Fibroblast of skin of back (primary cell): ENCODE measurements around the gene METTL27.
A peak's percentile ranks its signal among the peaks of the same experiment; 100 is the strongest.
"Not testable (repeated sequence)": the region's sequence is repeated elsewhere in the genome, so short reads cannot be mapped to it uniquely, and the experiment has no call there.

Experiments used
- DNase-seq: peaks from one replicate; pipeline ENCODE4 v3.0.0-alpha.2; 2013

Gene METTL27

GRCh38 chr7:73838642-73839041, 3.7 kb downstream of the METTL27 start:
- no peak for DNase-seq

GRCh38 chr7:73837167-73837566, 5.1 kb downstream of the METTL27 start:
- not testable (repeated sequence) for DNase-seq

GRCh38 chr7:73834626-73835191, 7.6 kb downstream of the METTL27 start:
- no peak for DNase-seq

GRCh38 chr7:73833251-73833919, 8.9 kb downstream of the METTL27 start:
- peak; percentile 34 for DNase-seq

DNA sequence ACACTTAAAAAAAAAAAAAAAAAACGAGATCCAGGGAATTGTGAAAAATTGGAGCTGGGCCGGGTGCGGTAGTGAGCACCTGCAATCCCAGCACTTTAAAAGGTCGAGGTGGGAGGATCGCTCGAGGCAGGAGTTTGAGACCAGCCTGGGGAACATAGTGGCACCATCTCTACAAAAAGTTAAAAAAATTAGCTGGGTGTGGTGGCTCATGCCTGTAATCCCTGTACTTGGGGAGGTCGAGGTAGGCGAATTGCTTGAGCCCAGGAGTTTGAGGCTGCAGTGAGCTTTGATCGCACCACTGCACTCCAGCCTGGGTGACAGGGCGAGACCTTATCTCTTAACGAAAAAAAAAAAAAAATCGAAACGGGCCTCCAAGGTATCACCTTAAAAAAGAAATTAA, 9.5 kb downstream of the METTL27 start:
- no peak for DNase-seq

GRCh38 chr7:73831834-73832651, 10.3 kb downstream of the METTL27 start:
- no peak for DNase-seq

GRCh38 chr7:73831584-73831833, 10.8 kb downstream of the METTL27 start:
- DNase-seq, result no peak

DNA sequence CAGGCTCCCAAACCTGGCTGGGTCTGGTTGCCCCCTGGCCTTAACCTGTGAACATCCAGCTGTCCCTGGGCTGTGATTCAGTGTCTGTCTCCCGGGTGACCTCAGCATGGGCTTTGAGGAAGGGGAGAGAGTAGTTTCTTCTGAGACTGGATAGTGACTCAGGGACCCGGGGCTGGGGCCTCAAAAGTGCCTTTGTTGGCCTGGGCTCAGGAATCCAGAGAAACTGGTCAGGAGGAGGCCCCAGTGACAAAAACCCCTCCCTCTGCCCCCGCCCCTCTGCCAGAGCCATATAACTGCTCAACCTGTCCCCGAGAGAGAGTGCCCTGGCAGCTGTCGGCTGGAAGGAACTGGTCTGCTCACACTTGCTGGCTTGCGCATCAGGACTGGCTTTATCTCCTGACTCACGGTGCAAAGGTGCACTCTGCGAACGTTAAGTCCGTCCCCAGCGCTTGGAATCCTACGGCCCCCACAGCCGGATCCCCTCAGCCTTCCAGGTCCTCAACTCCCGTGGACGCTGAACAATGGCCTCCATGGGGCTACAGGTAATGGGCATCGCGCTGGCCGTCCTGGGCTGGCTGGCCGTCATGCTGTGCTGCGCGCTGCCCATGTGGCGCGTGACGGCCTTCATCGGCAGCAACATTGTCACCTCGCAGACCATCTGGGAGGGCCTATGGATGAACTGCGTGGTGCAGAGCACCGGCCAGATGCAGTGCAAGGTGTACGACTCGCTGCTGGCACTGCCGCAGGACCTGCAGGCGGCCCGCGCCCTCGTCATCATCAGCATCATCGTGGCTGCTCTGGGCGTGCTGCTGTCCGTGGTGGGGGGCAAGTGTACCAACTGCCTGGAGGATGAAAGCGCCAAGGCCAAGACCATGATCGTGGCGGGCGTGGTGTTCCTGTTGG, 11.4 kb downstream of the METTL27 start, which contains the start of gene CLDN4:
Gene CLDN4, plus strand, starts transcription at position 316 of the 903 bp plus-strand sequence. Its CDS starts 206 bp downstream, at position 522.
- DNase-seq, result peak; percentile 58

GRCh38 chr7:73829921-73830680, 12.2 kb downstream of the METTL27 start:
- DNase-seq, result no peak

DNA sequence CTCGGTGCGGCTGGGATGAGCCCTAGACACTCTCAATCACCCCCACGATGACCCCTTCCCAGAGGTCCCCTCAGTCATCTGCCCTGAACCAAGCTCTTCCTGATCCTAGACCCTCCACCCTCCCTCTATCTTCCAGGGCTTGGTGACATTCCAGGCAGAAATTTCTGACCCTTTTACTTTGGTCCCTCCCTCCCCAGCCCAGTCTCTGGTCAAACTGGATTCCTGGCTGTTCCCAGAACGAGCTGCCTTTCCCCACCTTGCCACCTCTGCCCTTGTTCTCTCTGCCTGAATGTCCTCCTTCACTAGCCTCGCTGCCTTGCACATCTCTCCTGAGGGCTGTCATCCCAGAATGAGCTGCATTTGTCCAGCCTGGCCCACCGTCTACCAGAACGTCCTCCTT, 12.8 kb downstream of the METTL27 start:
- DNase-seq, result no peak

- DNase-seq, result no peak
These were observed 13.3 kb downstream of the METTL27 start for GRCh38 chr7:73828972-73829371.

GRCh38 chr7:73828107-73828803, 14.1 kb downstream of the METTL27 start:
- DNase-seq, result peak; percentile 54

DNA sequence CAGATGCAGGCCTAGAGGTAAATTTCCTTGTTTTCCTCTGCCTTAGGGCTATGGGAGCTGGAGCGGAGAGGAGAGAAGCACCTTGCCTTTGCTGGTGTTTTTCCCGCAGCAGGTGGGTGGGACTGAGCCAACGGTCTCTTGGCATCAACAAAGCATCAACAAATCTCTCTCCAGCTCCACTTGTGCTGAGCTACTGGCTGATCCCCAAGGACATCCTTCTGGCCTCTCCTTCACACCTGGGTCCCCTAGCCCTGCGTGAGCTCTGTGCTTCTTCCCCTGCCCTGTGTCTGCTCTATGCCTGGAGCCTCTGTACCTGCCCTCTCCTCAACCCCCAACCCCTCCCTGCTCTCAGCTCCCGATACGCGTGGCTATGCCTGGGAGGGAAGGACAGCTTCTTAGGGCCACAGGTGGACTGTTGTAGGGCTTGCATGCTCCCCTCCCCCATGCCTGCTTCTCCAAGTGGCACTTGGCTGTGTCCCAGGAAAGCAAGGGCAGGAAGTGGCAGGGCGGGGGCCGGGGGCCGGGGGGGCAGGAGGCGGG, 14.7 kb downstream of the METTL27 start:
- DNase-seq, result peak; percentile 29

DNA sequence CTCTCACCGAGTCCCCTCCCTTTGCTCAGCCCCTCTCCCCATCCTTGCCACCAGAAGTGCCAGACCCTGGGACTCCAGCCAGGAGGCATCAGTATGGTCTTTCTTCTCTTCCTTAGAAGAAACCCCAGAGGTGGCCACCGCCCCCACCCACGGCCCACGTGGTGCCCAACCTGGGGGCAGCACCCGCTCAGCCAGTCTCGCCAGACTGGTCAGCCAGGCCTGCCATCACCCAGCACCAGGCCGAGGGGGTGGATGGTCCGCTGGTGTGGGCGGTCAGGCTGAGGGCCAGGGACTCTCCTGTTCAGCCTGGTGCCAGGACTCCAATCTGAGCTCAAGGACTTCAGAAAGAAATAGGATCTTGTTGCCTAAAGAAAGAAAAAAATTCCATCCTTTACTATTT, 17.3 kb downstream of the METTL27 start:
- DNase-seq, result no peak

- DNase-seq, result no peak
These were observed 18.3 kb downstream of the METTL27 start for GRCh38 chr7:73823873-73824592.

DNA sequence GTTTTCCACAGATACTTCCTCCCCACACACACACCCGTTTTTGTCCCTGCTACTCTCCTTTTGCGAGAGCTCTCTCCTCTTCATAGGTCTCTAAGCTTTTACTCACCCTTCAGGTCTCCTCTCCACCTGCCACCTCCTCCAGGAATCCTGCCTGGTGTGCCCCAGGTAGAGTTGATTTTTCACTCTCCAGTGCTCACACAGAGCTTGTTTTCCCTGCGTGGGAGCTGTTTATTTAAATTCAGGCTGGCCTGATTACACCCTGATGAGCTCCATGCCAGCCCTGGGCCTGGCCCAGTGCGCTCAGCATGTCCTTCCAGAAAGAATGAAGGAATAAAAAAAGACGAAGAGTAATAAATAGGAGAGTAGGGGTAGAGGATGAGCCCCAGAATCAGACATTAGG, 19.1 kb downstream of the METTL27 start:
- DNase-seq, result no peak

GRCh38 chr7:73822319-73823173, 19.8 kb downstream of the METTL27 start:
- DNase-seq, result peak; percentile 99

DNA sequence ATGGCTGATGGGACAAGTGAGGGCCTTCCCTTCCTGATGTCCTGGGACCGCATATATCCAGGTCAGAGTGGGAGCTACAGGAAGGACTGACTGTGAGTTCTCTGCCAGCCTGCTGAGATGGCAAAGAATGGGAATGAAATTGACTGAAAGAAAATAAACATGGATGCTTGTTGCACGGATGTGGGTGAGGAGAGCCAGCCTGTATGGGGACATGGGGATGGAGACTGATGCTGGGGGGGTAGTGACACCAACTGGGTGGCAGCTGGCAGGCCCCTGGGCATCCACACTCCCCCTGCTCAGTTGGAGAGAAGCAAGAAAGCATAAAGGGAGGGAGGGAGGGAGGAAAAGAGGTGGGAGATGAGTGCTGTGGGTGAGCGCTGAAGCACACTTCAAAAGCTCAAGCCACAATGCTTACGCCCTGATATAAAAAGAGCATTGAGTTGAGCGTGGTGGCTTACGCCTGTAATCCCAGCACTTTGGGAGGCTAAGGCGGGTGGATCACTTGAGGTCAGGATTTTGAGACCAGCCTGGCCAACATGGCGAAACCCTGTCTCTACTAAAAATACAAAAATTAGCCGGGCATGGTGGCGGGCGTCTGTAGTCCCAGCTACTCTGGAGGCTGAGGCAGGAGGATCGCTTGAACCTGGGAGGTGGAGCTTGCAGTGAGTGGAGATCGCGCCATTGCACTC, 20.6 kb downstream of the METTL27 start:
- not testable (repeated sequence) for DNase-seq

- no peak for DNase-seq
These were observed 22.3 kb downstream of the METTL27 start for GRCh38 chr7:73820013-73820412.
